Breast epithelium (tissue), 3 donors: ENCODE measurements around the gene RBM33.

Experiments
- CTCF ChIP-seq, 3 donors: fragments of 450-650 bp; IDR thresholded peaks; one replicate each; pipeline ENCODE4 v1.5.1; 2016 to 2017; ENCODE audit warnings: antibody characterized with exemption in 3 of 3, mild to moderate bottlenecking in 3 of 3, moderate library complexity in 3 of 3
- POLR2A ChIP-seq: fragments of 450-650 bp; IDR thresholded peaks from one replicate; pipeline ENCODE4 v1.6.1; 2016; ENCODE audit warnings: antibody characterized with exemption, mild to moderate bottlenecking, moderate library complexity

GRCh38 chr7:155800301-155800700 lies 155.8 kb downstream of the RBM33 start:
- no peak for TF ChIP-seq CTCF (IDR thresholded peaks at IDR 0.05)
- no peak for TF ChIP-seq POLR2A
